IPS DF 4.7 (cell line): ENCODE data around the gene CD209.

Experiments used
- DNase-seq: peaks from one replicate; pipeline ENCODE4 v3.0.0-alpha.2; 2013; ENCODE audit warnings: low spot score; ENCODE audit errors: extremely low read depth

The CD209 gene

GRCh38 chr19:7739211-7739755 is 8.1 kb downstream of the CD209 start:
- no peak for DNase-seq

- no peak for DNase-seq
Measured at GRCh38 chr19:7738023-7738422, 9.3 kb downstream of the CD209 start.

DNA sequence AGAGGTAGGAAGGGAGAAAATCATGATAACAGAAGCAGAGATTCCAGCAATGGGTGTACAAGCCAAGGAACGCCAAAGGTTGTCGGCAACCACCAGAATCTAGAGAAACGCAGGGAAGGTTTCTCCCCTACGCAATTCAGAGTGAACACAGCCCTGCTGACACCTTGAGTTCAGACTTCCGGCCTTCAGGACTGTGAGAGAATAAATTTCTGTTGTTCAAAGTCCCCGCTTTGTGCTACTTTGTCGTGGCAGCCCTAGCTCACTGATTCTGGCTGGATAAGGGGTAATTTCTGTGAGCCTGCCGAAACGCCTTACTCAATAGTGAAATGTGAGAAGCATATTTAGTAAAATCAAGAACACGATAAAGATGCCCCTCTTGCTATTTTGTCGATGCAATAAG is 10.1 kb downstream of the CD209 start:
- DNase-seq: no peak

DNA sequence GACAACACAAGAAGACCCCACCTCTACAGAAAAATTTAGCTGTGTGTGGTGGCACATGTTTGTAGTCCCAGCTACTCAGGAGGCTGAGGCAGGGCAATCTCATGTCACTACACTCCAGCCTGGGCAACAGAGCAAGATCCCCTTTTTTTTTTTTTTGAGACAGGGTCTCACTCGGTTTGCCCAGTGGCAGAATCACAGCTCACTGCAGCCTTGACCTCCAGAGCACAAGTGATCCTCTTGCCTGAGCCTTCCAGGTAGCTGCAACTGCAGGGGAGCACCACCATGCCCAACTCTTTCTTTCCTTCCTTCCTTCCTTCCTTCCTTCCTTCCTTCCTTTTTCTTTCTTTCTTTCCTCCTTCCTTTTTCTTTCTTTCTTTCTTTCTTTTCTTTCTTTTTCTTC is 11.2 kb downstream of the CD209 start:
- DNase-seq: no peak

DNA sequence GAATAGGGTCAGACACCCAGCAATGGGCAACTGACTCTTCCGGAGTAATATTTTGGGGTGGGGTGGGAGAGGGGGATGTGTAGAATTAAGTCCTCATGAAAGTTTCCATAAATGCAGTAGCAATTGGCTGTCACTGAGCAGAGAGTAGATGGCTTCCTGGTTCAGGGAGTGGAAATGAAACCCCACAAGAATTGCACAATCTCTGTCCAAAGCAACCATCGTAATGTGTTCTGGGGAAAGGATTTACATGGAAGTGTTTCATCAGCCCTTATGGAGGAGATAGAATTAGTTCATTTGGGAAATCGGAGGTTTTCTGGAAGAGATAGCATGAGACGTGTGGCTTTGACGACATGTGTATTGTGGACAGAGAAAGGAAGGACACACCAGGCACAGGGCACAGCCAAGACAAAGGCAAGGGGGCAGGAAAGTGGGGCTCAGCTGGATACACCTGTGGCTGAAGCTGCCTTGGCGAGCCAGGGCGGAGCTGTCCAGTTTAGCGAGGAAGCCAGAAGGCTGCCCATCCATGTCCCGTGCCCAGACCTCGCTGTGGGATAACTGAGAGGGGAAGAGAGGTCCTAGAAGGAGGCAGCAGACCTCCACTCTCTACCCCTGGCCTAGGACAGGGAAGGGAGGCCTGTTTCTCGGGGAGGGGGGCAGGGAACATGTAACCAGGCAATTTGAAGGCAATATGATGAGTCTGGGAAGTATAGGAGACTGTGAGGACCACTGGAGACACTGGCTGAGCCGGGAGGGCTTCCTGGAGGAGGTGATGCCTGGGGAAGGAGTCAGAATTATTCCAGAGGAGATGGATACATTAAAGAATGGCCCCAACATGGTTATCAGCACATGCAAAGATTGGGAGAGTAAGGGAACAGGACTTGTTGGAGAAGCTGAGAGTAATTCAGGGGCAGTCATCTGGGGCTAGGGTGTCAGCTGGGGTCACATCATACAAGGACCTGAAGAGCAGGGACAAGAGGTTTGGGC is 12.8 kb downstream of the CD209 start:
- DNase-seq: no peak

DNA sequence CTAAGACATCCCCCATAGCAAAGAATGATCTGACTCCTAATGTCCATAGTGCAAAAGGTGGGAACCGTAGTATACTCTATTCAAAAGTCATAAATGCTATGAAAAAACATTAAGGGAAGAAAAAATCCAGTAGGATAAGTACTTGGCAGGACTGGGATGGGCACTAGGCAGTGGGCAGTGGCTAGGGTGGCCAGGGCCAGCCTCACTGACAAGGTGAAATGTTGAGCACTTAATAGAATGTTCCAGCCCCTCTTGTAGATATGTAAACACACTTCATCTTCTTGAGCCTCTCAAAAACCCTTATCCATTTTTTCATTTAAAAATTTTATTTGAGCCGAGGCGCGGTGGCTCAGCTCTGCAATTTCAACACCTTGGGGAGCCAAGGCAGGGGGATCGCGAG is 14.0 kb downstream of the CD209 start:
- no peak for DNase-seq

GRCh38 chr19:7732045-7732444 is 15.3 kb downstream of the CD209 start, which contains the start of gene CLEC4G:
Gene CLEC4G (minus strand): TSS chr19:7732110. CDS start chr19:7732102, 8 bp downstream.
- DNase-seq: no peak

DNA sequence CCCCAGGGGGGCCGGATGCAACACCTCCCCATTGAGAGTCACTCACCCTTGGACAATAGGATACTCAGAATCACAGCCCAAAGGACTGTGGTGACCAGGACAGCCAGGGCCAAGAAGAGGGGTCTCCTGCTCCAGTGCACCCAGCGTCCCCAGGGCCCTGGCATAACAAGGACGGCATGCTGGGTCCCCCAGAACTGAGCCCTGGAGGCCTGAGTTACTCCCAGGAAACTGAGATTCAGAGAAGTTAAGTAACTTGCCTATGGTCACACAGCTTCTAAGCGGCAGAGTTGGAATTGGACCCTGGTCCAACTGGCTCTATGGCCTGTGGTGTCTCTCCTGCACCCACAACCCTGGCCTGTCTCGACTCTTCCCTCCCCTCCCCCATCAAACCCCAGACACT is 15.7 kb downstream of the CD209 start:
- DNase-seq: no peak

- DNase-seq: no peak
Measured at GRCh38 chr19:7731218-7731595, 16.1 kb downstream of the CD209 start.

GRCh38 chr19:7730286-7731217 is 16.8 kb downstream of the CD209 start:
- no peak for DNase-seq

GRCh38 chr19:7729831-7730285 is 17.5 kb downstream of the CD209 start:
- DNase-seq: no peak

DNA sequence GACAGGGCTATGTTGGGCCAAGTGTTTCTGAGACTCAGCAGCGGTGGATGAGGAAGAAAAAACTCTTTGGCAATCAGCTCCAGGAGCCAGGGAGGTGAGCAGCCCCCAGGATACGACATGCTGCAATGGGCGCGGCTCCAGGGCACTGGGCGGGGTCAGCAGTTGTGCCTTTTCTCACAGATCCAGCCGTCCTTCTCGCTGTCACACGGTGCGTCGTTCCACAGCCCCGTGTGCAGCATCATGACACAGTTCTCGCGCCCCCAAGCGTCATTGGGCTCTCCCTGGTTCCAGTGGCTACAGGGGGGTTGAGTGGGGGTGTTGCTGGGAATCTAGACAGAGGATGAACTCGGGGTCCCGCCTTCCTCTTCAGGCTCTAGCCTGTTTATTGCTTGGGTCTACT is 18.1 kb downstream of the CD209 start:
- DNase-seq: no peak

GRCh38 chr19:7725791-7726190 is 21.5 kb downstream of the CD209 start:
- DNase-seq: no peak

DNA sequence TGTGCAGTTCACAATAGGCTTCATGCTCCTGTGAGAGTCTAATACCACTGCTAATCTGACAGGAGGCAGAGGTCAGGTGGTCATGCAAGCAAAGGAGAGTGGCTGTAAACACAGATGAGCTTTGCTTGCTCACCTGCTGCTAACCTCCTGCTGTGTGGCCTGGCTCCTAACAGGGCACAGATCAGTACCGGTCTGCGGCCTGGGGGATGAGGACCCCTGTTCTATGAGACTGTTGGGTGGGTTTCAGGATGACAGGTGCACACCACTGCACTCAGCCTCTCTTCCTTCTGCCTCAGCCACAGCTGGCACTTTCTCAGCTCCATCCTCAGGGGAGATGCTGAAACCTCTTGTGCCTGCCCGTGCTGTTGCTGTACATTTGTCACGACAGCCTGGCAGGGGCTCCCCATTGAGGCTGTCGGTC is 25.1 kb downstream of the CD209 start:
- DNase-seq: no peak

- DNase-seq: no peak
Measured at GRCh38 chr19:7720351-7720750, 27.0 kb downstream of the CD209 start.

- DNase-seq: no peak
Measured at GRCh38 chr19:7718668-7719067, 28.7 kb downstream of the CD209 start.

- DNase-seq: no peak
Measured at GRCh38 chr19:7716762-7717161, 30.6 kb downstream of the CD209 start.

DNA sequence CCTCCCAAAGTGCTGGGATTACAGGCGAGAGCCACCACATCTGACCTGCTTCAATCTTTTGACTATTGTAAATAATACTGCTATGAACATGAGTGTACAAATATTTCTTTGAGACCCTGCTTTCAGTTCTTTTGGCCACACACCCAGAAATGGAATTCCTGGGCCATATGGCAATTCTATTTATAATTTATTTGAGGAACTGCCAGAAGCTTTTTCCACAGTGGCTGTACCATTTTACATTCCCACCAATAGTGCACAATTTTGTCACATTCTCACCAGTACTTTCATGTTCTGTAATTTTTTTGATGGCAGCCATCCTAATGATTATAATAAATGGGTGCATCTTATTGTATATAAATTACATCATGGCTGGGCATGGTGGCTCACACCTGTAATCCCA is 31.7 kb downstream of the CD209 start:
- no peak for DNase-seq

DNA sequence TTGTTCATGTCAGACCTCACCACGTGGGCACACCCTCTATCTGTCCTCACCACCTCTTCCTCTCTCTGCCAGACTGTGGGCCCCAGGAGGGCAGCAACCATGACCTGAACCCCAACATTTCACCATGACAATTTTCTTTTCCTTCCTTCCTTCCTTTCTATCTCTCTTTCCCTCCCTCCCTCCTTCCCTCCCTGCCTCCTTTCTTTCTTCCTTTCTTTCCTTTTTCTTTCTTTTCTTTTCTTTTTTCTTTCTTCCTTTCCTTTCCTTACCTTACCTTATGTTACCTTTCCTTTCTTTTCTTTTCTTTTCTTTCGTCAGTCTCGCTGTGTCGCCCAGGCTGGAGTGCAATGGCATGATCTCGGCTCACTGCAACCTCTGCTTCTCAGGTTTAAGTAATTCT is 36.7 kb downstream of the CD209 start:
- DNase-seq: no peak

DNA sequence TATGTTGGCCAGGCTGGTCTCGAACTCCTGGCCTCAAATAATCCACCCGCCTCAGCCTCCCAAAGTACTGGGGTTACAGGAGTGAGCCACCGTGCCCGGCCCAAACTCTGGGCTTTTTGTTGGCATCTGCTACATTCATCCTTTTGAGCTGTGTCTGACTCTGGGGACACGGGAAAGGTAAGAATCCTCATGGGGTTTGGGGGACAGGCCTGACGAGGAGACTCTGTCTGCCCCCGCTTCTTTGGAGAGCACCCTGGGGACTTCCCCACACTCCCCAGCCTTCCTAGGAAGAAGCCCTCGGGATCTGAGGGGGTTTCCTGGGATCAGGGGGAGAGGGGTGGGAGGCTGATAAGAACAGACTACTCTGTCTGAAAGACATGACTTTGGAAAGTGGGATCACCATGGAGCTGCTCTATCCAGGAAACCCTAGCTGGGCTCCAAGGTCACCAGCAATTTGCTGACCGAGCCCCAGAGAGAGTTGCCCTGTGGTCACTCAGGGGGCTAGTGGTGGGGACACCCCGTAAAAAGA is 37.3 kb downstream of the CD209 start:
- DNase-seq: no peak

DNA sequence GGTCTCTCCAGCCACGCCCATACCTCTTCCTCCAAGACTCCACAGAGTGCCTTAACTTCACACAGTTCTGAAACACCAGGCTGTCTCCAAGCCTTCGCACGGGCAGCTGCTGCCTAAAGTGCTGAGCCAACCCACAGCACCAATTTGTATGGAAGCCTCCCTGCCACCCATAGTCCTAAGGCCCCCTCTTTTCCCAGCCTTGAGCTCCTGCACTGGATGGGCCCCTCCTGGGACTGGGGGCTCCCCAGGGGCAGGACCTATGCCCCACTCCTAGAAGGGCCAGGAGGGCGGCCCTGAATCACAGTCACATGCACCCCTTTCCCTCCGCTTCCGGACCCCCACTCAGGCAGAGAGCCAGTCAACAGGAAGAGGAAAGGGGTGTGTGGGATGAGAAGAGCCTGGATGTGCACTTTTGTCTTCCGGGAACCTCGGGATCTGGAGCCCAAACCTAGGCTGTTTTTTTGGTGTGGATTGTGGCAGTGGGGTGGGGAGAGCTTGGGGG is 40.3 kb downstream of the CD209 start:
- no peak for DNase-seq
